ENCODE data around the gene LCORL.

The LCORL gene

GRCh38 chr4:17924189-17924588, 97.4 kb downstream of the LCORL start:
- H3F3A ChIP-seq (ENCODE audit: low read depth): no peaks in the 10 kb centered on the region
- H3K36me3 ChIP-seq (ENCODE audit: insufficient read depth, low read length): peaks cover 23% of the 10 kb centered on the region
- no peaks in the 10 kb centered on the region for H3K27me3 ChIP-seq (ENCODE audit: insufficient read depth, low read length, poor library complexity, severe bottlenecking)
- H3K9me2 ChIP-seq (replicated peaks; ENCODE audit: low read depth, low read length): no peaks in the 10 kb centered on the region
- no peak overlapping the region for H3K4me2 ChIP-seq (ENCODE audit: low read depth, low read length, poor library complexity, severe bottlenecking)
- H4K20me1 ChIP-seq (ENCODE audit: insufficient read depth, low read length, poor library complexity, severe bottlenecking): no peaks in the 10 kb centered on the region
- peaks cover 13% of the 10 kb centered on the region for H3K79me2 ChIP-seq (ENCODE audit: insufficient read depth, low read length)
- no peak overlapping the region for H3K4me3 ChIP-seq (ENCODE audit: low read length, poor library complexity, severe bottlenecking)
- H3K9me3 ChIP-seq (ENCODE audit: insufficient read depth, low read depth, low read length): peaks cover 7% of the 10 kb centered on the region; the same call in 1 of the 2 replicates
- no peaks in the 10 kb centered on the region for H3K4me1 ChIP-seq (ENCODE audit: insufficient read depth, low read length, poor library complexity, severe bottlenecking)
- no peak overlapping the region for H2AFZ ChIP-seq (ENCODE audit: low read length)
- H3K9ac ChIP-seq (ENCODE audit: low read depth, low read length, poor library complexity, severe bottlenecking): no peak overlapping the region
- TF ChIP-seq CTCF (conservative IDR thresholded peaks at IDR 0.05; ENCODE audit: low read length): no peak
- TF ChIP-seq EZH2phosphoT487 (IDR thresholded peaks at IDR 0.05; ENCODE audit: borderline replicate concordance): no peak

- Histone ChIP-seq H3K27me3 (ENCODE audit: insufficient read depth, low read length, poor library complexity, severe bottlenecking) (no peaks in the 10 kb centered on the region), H3K9me3 (ENCODE audit: insufficient read depth, low read depth, low read length) (no peaks in the 10 kb centered on the region), H3K36me3 (ENCODE audit: insufficient read depth, low read length) (peaks cover 15% of the 10 kb centered on the region), H3K4me1 (ENCODE audit: insufficient read depth, low read length, poor library complexity, severe bottlenecking) (no peaks in the 10 kb centered on the region), H2AFZ (ENCODE audit: low read length) (no peak overlapping the region), H3K4me3 (ENCODE audit: low read length, poor library complexity, severe bottlenecking) (no peak overlapping the region), H3K9me2 (replicated peaks; ENCODE audit: low read depth, low read length) (no peaks in the 10 kb centered on the region), H4K20me1 (ENCODE audit: insufficient read depth, low read length, poor library complexity, severe bottlenecking) (no peaks in the 10 kb centered on the region), H3K9ac (ENCODE audit: low read depth, low read length, poor library complexity, severe bottlenecking) (no peak overlapping the region), H3K4me2 (ENCODE audit: low read depth, low read length, poor library complexity, severe bottlenecking) (no peak overlapping the region), H3F3A (ENCODE audit: low read depth) (no peaks in the 10 kb centered on the region), H3K79me2 (ENCODE audit: insufficient read depth, low read length) (peaks cover 4% of the 10 kb centered on the region; the same call in 1 of the 2 replicates)
- TF ChIP-seq CTCF (conservative IDR thresholded peaks at IDR 0.05; ENCODE audit: low read length) (no peak), EZH2phosphoT487 (IDR thresholded peaks at IDR 0.05; ENCODE audit: borderline replicate concordance) (no peak)
Measured at GRCh38 chr4:17921451-17921850, 100.1 kb downstream of the LCORL start.

GRCh38 chr4:17920681-17921080, 100.9 kb downstream of the LCORL start:
- no peaks in the 10 kb centered on the region for H3K4me1 ChIP-seq (ENCODE audit: insufficient read depth, low read length, poor library complexity, severe bottlenecking)
- peaks cover 21% of the 10 kb centered on the region for H3K36me3 ChIP-seq (ENCODE audit: insufficient read depth, low read length)
- H3K4me3 ChIP-seq (ENCODE audit: low read length, poor library complexity, severe bottlenecking): no peak overlapping the region
- no peaks in the 10 kb centered on the region for H3K9me2 ChIP-seq (replicated peaks; ENCODE audit: low read depth, low read length)
- TF ChIP-seq CTCF (conservative IDR thresholded peaks at IDR 0.05; ENCODE audit: low read length) (no peak), EZH2phosphoT487 (IDR thresholded peaks at IDR 0.05; ENCODE audit: borderline replicate concordance) (no peak)
- no peaks in the 10 kb centered on the region for H3K27me3 ChIP-seq (ENCODE audit: insufficient read depth, low read length, poor library complexity, severe bottlenecking)
- H3F3A ChIP-seq (ENCODE audit: low read depth): no peaks in the 10 kb centered on the region
- peaks cover 4% of the 10 kb centered on the region; the same call in 1 of the 2 replicates for H3K79me2 ChIP-seq (ENCODE audit: insufficient read depth, low read length)
- no peak overlapping the region for H2AFZ ChIP-seq (ENCODE audit: low read length)
- no peaks in the 10 kb centered on the region for H4K20me1 ChIP-seq (ENCODE audit: insufficient read depth, low read length, poor library complexity, severe bottlenecking)
- H3K9ac ChIP-seq (ENCODE audit: low read depth, low read length, poor library complexity, severe bottlenecking): no peak overlapping the region
- H3K9me3 ChIP-seq (ENCODE audit: insufficient read depth, low read depth, low read length): no peaks in the 10 kb centered on the region
- H3K4me2 ChIP-seq (ENCODE audit: low read depth, low read length, poor library complexity, severe bottlenecking): no peak overlapping the region
